Activated CD4-positive, alpha-beta T cell treated with anti-CD3 and anti-CD28 coated beads, Interleukin-2, amount 50 U/mL, for 48 hours (primary cell): ENCODE results near the gene ADAMTSL2.

Experiments used
- DNase-seq, 2 experiments: peaks; one replicate each; pipeline ENCODE4 v3.0.0-alpha.2; 2020

ADAMTSL2 gene

DNA sequence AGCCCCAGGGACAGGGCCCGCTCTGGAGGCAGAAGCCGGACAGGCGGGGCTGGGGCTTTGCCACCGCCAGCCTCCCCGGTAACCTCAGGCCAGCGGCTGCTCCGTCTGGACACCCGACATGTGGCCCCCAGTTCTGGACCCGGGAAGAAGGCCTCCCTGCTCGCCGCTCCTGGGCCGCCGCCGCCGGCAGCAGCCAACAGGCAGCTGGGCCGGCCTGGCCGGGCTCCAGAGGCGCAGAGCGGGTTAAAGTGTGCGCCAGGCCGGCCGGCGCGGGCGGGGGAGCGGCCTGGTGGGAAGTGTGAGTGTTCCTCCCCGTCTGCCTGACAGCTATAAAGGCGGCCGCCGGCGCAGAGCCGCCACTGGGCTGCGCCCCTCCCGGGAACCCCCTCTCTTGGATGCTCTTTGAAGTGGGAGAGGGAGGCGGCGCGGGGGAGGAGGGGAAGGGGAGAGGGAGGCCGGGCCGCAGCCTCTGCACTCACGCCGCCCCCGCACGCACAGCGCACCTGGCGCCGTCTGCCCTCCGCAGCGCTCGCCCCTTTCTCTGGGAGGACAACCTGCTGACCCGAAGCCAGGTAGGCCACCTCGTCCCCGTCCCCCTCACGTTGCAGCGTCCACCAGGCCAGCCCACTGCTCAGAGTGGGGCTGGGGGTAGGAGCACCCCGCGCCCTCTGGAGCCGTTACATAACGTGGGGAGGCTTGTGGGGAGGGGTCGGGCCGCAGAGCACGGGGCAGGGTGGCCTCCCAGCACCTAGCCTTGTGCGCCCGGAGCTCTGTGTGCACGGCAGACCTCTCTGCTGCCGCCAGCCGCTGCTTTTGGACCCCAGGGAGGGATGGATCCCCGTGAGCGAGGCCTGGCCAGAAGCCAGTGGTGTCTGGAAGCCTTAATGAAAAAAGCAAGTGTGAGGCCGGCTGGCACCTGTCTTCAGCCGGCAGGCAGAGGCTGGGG lies at the start of gene ADAMTSL2:
Gene ADAMTSL2, plus strand, starts transcription at position 359 of the 946 bp plus-strand sequence. CDS start 2,009 bp downstream, outside the sequence.
- peak; percentile 17 to 28 for DNase-seq

DNA sequence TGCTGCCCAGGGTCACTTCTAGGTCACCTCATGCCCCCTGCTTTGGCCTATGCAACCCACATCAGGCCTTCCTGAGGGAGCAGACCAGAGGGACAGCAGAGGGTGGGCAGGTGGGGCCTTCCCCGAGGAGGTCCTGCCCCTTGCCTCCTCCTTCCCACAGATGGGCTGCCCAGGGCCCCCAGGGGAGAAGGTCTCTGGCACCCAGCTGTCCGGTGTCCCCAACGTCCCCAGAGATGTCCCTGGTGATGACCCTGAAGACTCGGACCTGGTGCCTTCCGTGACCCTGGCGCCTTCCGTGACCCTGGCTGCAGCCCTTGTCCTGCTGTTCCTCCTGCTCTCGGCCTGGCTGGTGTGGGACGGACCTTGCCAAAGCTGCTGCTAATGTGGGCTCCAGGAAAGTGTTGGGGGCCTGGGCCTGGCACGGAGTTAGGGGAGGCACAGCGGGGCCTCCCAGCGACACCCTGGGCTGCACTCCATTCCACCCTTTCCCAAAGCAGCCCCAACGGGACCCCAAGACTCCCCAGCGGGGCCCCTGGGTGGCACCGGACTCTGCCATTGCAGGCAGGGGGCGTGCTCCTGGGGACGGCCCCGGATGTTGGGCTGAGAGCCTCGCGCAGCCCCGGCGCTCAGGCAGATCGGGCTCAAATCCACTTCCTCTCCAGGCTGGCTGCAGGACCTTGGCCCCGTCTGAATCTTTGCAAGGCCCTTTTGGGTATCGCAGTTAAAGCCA lies 48.8 kb upstream of the ADAMTSL2 start:
- DNase-seq, result peak; percentile 13 to 23

DNA sequence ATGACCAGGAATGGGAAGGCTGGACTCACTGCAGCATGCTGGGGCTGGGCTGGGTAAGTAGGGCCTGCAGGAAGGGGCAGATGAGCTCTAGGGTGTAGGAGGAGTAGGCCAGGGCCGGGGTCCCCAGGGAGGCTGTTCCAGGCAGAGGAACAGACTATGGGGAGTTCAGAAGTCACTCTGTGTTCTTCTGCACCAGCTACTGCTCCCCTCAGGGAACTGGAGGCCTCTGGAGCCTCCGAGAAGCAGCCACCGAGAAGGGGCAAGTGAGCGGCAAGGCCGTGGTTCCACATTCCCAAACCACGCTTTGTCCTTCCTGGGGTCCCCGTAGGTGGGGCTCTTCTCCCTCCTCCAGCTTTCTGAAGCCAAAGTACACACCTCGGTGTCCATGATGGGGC lies 47.2 kb upstream of the ADAMTSL2 start:
- no peak for DNase-seq

DNA sequence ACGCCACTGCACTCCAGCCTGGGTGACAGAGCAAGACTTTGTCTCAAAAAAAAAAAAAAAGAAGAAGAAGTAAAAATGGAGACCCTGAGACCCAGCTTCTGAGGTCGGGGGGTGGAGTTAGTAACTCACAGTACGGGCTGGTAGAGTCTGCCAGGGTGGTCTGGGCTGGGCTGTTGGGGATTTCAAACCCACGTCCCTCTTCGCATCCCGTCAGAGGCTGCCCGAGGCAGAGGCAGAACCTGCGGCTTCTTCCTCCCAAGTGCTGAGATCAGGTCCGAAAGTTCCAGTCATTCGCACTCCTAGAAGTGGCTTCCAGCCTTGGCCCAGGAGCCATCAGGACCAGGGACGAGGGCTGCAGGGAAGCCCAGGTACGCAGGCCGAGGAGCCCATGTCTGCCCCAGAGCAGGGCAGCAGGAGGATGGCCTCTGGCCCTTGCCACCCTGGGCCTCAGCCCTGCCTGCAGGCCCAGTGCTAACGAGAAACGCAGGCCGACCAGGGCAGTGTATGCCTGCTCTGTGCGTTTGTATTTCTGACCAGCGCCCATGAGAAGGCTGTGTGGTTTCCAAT lies 45.7 kb upstream of the ADAMTSL2 start:
- no peak for DNase-seq

DNA sequence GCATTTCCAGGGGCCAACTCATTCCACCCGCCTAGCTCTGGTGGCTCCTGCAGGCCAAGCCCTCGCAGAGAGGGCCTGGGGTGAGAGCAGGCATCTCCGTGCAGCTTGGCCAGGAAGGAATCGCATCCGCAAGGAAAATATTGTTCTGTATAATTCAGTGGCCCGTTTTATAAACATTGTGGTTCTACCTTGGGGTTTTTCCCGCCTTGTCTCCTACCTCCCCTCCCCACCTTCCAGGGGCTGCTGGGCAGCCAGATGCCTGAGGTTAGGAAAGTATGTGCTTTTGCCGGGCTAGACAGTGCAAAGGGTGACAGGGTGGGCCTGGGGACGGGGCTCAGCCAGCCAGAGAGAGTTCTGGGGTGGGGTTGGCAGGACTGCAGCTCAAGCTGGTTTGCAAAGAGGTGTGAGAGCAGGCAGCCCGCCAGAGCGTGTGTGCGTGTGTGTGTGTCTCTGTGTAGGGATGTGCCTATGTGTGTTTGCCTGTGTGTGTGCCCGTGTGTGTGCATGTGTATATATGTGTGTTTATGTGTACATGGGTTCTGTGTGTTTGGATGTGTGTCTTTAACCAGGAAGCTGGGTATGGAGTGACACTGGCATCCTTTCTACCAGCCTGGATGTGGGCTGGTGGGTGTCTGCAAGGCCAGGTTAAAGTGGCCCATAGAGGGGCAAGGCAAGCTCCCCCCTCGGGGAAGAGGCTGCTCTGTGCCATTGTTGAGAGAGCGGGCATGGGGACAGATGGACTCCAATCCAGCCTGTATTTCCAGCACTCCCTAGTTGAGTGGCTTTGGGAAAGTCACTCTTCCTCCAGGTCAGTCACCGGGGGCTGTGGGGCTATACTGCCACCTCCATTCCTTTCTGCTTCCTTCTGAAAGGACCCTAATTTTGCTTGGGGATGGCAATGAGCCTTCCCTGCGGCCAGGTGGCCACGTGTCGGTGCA lies 45.0 kb upstream of the ADAMTSL2 start:
- DNase-seq, result no peak

DNA sequence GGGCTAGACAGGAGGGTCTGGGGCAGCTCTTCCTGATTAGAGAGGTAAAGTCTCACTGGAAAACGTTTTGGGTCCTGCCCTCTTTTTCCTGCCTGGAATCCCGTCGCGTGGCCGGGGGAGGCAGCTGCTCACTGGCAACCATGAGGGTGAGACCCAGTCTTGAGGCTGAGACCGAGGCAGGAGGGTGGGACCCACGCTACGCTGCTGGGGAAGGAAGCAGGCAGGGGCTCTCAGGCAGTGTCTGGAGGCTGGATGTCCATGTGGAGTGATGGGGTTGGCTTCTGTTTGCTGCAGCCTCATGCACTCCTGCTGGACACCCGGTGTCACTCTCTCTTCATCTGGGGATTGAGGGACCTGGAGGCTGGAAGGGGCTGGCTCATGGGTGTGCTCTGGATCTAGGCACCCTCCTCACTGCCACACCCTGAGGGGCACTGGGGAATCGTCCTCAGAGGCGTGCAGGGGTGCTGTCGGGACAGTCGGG lies 44.3 kb upstream of the ADAMTSL2 start:
- no peak for DNase-seq

DNA sequence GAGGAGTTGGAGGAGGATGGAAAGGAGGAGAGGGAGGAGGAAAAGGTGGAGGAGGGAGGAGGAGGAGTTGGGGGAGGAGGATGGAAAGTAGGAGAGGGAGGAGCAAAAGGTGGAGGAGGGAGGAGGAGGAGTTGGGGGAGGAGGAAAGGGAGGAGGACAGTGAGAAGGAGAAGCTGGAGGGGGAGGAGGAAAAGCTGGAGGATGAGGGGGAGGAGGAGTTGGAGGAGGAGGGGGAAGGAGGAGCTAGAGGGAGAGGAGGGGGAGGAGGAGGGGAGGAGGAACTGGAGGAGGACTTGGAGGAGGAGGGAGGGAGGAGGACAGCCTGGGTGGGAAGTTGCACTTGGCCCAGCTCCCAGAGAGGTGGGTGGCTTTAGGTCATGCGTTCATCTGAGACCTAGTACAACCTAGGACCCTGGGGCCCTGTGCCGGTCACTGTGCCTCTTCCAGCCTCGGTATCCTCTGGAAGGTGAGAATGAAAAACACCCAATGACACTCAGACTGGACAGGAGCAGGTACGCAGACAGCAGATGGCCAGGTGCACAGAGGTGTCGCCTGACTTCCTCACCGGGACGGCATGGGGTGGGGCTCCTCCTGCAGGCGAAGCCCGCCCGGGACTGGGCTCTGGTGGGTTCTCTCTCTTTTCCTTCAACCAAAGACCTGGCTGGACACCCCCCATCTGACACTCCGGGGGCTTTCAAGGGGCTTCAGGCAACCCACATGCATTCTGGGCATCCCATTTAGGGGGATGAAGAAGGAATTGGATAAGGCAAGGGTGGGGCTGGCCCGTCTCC lies 43.4 kb upstream of the ADAMTSL2 start:
- DNase-seq, result no peak

DNA sequence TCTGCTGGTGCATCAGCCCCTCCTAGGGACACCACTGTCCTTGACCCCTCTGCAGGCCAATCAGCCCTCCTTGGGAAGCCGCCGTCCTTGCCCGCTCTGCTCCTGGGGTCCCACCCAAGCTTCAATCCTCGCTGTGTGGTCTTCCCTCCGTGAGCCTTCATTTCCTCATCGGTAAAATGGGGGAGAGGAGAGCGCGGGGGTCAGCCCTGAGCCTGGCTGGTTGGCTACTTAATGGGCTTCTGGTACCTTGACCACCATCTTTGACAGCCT lies 42.9 kb upstream of the ADAMTSL2 start:
- no peak for DNase-seq

DNA sequence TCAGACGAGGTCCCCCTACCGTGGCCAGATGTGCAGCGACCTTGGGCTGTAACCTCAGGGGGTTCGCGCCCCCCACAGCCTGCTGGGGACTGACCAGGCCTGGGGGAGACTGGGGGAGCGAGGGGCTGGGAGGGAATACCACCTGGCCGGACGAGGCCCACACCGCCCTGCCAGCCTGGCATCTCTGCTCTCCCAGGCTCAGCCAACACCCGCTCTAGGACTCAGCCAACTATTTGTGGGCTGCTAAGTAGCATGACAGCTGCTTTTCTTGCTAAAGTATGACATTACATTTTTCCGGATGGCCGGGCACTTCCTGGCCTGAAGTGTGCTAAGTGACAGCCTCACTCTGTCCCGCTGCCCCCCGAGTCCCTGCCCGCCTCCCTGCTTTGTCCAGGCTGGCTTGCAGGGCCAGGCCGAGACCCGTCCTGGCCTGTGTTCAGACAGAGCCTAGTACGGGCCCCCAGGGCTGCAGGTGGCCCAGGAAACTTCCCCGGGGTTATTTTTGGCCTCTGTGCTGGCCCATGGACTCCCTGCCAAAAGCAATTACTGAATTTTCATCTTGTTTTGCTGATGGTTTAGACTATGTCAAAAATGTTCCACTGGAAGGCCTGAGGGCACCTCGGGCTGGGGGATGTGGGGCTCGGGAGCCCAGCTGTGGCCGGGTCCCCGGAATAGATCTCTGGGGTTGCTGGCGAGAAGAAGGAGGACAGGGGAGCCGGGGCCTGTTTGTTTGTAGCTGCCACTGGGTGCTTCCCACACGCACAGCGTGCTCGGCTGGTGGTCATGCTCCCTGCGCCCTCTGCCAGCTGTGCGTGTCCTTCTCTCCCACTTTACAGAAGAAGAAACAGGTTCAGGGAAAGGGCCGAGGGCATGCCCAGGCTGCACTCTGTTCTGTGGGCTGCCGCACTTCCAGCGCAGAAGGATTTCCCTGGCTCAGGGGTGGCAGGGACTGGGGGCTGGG lies 42.2 kb upstream of the ADAMTSL2 start:
- DNase-seq, result no peak

DNA sequence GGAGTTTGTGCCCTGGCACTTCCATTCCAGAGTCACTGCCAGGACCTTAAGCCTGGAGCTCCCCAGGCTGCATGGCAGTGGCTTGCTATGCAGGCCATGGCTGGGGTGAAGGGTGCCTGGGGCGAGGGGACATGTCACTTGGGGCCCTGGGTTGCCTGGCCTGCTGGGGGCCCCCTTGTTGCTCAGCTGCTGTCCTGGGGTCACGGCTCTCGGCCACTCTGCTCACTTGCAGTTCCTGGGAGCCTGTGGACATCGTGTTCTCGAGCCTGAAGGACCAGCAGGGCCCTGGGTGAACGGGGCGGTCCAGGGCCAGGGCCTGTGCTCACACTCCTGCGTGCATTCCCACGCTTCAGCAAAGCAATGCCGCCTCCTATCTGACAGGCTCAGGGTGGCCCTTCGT lies 41.1 kb upstream of the ADAMTSL2 start:
- no peak for DNase-seq

DNA sequence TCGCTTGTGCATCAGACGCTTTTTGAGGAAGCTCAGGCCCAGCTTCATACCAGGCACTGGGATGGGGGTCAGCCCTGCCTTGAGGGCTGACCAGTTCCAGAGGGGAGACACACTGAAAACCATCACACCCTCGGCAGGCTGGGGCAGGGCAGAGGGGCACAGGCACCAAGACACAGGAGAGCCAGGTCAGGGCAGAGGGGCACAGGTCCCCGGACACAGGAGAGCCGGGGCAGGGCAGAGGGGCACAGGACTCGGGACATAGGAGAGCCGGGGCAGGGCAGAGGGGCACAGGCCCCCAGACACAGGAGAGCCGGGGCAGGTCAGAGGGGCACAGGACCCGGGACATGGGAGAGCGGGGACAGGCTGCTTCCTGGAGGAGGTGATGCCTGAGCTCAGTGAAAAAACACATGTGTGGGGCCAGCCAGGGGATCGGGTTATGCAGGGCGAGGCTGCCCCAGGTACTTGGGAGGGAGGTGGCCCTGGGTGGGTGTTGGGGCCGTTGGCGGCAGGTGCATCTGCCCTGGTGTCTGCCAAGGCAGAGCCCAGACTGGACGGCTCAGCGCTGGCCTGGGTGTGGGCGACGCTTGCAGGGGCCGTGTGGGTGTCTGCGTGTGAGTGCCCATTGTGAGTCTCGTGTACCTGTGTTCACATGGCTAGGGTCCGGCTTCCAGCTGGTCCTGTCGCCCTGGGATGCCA lies 40.5 kb upstream of the ADAMTSL2 start:
- no peak for DNase-seq

DNA sequence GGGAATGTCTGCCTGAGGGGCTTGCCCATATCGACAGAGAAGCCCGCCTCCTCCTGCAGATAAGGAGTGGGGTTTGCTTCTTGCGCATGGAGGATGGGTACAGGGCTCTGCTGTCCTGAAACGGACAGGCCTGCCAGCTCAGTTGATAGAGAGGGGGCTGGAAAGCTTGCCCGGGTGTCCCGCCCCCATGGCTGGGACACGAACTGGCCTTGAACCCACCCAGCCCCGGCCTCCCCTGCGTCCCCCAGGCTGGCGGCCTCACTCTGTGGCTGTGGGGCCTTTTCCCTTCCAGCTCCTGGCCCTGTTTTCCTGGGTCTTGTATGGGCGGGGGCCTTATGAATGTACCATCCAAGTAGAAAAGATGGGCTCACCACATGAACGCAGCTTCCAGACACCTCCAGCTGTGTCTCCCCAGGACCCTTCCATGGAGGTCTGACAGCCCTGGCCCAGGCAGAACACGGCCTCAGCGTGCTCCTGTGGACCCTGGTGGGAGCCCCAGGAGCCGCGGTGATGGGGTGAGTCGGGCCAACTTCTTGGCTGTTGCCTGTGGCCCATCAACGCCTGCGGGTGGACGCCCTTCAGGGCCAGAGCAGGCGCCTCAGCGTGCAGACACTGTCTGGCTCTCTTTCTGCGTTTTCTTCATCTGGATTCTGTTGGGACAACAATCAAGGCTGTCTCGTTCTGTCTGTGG lies 39.7 kb upstream of the ADAMTSL2 start:
- DNase-seq, result no peak

DNA sequence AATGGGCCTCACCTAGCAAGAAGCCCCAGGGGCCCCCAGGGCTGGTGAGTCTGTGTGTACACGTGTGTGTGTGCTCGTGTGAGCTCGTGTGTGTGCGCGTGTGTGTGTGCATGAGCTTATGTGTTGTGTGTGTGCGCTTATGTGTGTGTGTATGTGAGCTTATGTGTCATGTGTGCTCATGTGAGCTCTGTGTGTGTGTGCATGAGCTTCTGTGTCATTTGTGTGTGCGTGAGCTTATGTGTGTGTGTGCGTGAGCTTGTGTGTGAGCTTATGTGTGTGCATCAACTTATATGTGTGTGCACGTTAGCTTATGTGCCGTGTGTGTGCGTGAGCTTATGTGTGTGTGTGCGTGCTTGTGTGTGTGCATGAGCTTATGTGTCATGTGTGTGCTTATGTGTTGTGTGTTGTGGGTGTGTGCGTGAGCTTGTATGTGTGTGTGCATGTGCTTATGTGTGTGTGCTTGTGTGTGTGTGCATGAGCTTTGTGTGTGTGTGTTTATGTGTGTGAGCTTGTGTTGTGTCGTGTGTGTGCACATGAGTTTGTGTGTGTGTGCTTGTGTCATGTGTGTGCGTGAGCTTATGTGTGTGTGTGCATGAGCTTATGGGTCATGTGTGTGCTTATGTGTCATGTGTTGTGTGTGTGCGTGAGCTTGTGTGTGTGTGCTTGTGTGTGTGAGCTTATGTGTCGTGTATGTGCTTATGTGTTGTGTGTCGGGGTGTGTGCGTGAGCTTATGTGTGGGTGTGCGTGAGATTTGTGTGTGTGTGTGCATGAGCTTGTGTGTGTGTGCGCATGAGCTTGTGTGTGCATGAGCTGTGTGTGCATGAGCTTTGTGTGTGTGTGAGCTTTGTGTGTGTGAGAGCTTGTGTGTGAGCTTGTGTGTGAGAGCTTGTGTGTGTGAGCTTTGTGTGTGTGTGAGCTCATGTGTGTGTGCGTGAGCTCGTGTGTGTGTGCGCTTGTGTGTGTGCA lies 38.9 kb upstream of the ADAMTSL2 start:
- DNase-seq, result no peak

DNA sequence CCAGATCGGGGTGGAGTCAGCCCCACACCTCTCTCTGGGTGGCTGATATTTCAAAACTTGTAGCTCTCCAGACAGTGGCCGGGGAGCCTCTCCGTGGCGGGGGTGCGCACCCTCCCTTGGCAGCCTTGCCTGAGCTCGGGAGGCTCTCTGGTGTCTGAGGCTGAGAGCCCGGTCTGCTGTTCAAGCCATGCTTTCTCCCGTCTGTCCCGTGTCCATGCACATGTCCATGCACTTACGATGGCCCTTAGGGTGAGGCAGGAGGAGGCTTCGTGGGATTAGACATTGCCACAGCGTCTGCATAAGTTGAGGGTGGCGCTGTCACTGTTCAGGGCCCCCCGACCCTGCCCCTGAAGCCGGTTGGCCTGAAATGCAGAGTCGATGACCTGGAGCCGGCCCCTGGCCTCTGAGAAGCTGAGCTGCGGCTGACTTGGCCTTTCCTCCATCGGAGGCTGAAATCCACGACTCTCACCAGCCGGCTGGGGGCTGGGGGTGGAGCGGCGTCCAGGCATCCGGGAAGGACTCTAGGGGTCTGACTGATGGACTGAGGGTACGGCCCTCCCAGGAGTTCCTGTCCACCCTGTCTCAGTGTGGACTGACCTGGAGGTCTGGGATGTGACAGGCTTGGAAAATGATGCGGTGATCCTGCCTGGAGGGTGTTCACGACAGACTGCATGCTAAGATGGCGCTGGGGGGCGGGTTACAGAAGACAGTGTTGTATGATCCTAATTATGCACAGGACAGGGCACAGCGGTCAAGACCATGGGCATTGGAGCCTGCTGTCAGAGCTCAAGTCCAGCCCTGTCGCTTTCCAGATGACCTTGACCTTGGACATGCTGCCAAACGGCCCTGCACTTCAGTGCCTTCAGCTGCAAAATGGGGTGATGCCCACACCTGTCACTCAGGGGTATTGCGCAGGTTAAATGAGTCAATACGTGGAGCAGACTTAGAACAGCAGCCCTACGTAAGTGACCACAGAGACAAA lies 37.4 kb upstream of the ADAMTSL2 start:
- no peak for DNase-seq

DNA sequence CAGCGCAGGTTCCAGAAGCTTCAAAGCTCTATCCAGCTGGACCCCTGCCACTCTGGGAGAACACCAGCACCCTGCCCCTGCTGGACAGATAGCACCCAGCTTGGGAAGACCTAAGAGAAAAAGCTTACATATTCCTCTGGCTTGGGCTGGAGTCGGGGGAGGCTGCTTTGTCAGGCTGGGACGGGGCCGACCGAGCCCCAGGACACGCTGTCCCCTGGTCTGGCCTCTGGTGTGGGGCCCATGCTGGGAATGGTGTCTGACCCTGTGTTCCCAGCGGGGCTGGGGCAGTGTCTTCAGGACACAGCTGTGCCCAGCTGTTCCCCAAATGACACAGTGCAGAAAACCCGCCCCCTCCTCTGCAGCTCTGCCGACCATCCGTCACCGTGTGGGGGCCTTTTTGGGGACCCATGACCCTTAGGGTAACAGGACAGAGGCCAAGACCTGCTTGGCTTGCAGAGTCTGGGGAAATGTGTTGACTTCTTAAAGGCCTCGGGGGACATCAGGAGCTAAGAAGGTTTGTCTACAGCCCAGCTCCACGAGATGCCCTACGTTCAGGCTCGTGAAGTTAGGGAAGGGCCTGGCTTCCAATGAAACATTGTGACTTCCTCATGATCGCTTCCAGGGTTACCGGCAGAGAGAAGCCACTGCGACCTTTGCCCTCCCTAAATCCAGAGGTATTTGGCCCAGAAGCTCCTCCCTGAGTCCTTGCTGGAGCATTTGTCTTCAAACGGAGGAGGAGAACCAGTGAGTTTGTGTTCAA lies 35.2 kb upstream of the ADAMTSL2 start:
- DNase-seq, result no peak

DNA sequence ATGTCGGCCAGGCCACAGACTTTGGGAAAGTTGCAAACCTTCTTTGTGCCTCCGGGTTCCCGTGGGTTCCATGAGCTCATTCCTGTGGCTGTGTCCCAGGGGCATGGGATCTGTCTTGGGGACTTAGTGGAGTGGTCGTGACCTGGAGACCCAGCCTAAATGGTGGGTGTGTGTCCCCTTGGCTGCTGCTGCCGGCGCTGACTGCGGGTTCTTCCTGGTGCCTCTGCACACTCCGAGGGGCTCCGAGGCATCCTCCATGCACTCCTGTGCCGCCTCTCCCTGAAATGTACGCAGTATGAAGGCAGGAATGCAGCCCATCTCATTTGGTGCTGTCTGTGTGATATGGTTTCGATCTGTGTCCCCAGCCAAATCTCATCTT lies 34.6 kb upstream of the ADAMTSL2 start:
- no peak for DNase-seq
